Measurements from ENCODE around the gene GCFC2.

DNA sequence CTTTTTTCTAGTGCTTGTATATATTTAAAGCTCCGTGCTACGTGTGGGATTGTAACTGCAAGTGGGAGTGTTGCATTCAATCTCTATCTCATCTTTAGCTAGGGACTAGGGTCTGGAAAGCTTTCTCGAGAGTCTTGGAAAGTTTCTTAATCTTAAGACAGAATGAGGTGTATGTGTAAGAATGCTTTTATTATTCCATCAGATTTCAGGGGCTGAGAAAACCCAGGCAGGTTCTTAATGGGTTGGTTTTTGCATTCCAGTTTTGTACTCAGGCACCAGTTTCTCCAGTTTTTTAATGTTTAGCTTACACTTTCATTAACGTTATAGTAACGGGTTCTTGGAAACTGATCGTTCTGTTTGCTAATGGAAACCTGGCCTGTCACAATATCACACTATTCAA lies 43.8 kb downstream of the GCFC2 start:
- TF ChIP-seq, protein P1, sequence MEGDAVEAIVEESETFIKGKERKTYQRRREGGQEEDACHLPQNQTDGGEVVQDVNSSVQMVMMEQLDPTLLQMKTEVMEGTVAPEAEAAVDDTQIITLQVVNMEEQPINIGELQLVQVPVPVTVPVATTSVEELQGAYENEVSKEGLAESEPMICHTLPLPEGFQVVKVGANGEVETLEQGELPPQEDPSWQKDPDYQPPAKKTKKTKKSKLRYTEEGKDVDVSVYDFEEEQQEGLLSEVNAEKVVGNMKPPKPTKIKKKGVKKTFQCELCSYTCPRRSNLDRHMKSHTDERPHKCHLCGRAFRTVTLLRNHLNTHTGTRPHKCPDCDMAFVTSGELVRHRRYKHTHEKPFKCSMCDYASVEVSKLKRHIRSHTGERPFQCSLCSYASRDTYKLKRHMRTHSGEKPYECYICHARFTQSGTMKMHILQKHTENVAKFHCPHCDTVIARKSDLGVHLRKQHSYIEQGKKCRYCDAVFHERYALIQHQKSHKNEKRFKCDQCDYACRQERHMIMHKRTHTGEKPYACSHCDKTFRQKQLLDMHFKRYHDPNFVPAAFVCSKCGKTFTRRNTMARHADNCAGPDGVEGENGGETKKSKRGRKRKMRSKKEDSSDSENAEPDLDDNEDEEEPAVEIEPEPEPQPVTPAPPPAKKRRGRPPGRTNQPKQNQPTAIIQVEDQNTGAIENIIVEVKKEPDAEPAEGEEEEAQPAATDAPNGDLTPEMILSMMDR (IDR thresholded peaks at IDR 0.05; ENCODE audit: low read depth, low read length, missing input control) = no peak
- TF ChIP-seq RAD21 (IDR thresholded peaks at IDR 0.05) = no peak
- TF ChIP-seq, protein P2, sequence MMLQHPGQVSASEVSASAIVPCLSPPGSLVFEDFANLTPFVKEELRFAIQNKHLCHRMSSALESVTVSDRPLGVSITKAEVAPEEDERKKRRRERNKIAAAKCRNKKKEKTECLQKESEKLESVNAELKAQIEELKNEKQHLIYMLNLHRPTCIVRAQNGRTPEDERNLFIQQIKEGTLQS (IDR thresholded peaks at IDR 0.05) = no peak
- TF ChIP-seq TAF1 (conservative IDR thresholded peaks at IDR 0.05) = no peak
- TF ChIP-seq, protein P3, sequence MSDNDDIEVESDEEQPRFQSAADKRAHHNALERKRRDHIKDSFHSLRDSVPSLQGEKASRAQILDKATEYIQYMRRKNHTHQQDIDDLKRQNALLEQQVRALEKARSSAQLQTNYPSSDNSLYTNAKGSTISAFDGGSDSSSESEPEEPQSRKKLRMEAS (IDR thresholded peaks at IDR 0.05) = no peak
- TF ChIP-seq HNF4G (IDR thresholded peaks at IDR 0.05) = no peak
- TF ChIP-seq YY1 (IDR thresholded peaks at IDR 0.05) = no peak

Data from liver (tissue), 3 donors.